PFSK-1 (cell line): Measurements from ENCODE around the gene APBB1.

ENCODE experiments used
- POLR2AphosphoS5 ChIP-seq: IDR thresholded peaks from 2 replicates; pipeline ENCODE4 v1.6.1; 2012; ENCODE audit warnings: low read depth, mild to moderate bottlenecking, control low read depth, low read length, moderate library complexity
- TAF1 ChIP-seq: IDR thresholded peaks from 2 replicates; pipeline ENCODE4 v1.6.1; 2012; ENCODE audit warnings: low read length, control low read depth, borderline replicate concordance; ENCODE audit not compliant: insufficient read depth

DNA sequence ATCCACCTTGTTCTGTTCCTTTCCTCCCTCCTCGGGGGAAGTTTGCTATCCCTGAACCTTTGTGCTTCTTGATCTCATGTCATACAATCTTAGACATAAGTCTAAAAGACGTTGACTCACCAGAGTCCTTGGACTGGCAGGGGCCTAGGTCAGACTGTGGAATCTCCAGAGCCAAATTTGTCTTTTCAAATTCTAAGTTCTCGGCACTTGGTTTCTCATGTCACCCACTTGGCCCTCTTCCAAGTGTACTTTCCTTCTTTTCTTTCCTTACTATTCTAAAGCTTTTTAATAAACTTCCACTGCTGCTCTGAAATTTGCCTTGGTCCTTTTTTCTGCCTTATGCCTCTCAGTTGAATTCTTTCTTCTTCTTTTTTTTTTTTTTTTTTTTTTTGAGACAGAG lies 58.7 kb downstream of the APBB1 start:
- TF ChIP-seq POLR2AphosphoS5 (no peak), TAF1 (no peak)
